Measurements from ENCODE around the gene LIPJ.

- no peak for TF ChIP-seq CTCF (IDR thresholded peaks at IDR 0.05 in 4 of 5, conservative IDR thresholded peaks at IDR 0.05 in 1 of 5)
- no peak for TF ChIP-seq POLR2A (IDR thresholded peaks at IDR 0.05)
Measured at GRCh38 chr10:88562152-88562551, 24.4 kb upstream of the LIPJ start.

Measured in gastrocnemius medialis (tissue), 4 donors.